ENCODE data around the gene SPAG6. TPM values are rescaled to one million over a fixed set of nuclear protein-coding genes. Genes with fewer than 3 reads are reported as not detected.

Gene SPAG6
- total and polyA plus RNA-seq, 9 of the 15 experiments (the other 6 are each of a cell fraction or from before 2014, with no cell fraction given): 3.5 to 23.1 (median 11.8) TPM

DNA sequence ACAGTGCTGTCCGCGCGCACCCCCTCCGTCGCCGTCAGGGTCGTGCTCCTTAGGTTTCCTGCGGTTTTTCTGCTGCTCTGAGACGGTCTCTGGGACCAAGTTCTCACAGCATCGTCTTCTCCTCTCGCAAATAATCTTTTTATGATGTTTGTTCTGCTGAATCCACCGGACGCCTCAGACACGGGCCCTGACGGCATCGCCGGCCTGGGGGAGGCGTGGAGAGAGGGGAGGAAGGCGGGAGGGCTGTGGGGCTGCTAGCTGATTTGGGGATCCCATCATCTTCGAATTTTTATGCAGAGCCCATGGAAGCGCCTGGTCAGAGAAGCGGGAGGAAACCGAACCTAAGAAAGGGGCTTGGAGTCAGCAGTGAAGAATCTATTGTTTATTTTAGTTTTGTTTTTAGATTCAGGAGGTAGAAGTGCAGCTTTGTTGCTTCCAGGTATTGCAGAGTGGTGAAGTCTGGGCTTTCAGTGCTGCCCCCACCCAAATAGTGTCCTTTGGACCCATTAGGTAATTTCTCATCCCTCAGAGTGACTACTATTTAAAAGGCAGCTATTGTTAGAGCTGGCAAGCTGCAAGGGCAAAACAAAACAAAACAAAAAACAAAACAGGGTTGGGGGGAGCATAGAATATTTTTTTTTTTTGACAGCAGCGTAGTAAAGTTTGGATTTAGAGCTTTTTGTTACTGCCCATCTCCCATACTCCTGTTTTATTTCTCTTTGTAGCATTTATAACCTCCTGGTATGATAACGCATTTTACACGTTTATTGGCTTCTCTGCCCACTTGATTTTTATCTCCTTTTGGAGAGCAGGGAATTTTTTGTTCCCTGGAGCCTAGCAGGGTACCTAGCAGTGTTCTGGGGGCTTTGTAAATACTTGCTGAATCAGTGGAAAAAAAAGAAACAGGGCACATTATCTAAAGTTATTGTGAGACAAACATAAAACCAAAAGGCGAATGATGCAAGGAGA lies 92.6 kb downstream of the SPAG6 start:
- ATAC-seq (no peak), DNase-seq (ENCODE audit: extremely low read depth in 1 of 4, low spot score in 3 of 4) (no peak), FAIRE-seq (no peak)
- Histone ChIP-seq H3K9me1 (ENCODE audit: control insufficient read depth, insufficient read depth, low read length) (no peaks in the 10 kb centered on the region), H3K4me3 (no peak overlapping the region), H4K20me1 (replicated peaks; ENCODE audit: control insufficient read depth, insufficient read depth, low read length) (no peaks in the 10 kb centered on the region), H3K4me1 (replicated peaks in 1 of 2; ENCODE audit: control insufficient read depth in 2 of 2, insufficient read depth in 2 of 2, low read length in 2 of 2) (peaks cover 9 to 14% of the 10 kb centered on the region in 2 experiments; a peak in 3 of 5 replicates), H3K9me3 (replicated peaks; ENCODE audit: control insufficient read depth, insufficient read depth, low read depth, low read length) (peaks cover 1% of the 10 kb centered on the region; the same call in 1 of the 2 replicates), H3K9ac (ENCODE audit: insufficient read depth in 1 of 2, low read depth in 2 of 2, low read length in 2 of 2) (no peak overlapping the region), H2AFZ (ENCODE audit: low read depth, low read length) (no peak overlapping the region), H3K27me3 (ENCODE audit: control insufficient read depth in 2 of 2, insufficient read depth in 2 of 2, low read length in 2 of 2) (no peaks in the 10 kb centered on the region), H3K79me2 (ENCODE audit: control insufficient read depth, insufficient read depth, low read length) (no peaks in the 10 kb centered on the region), H3K27ac (ENCODE audit: extremely low read depth, low read depth, low read length) (no peak overlapping the region), H3K36me3 (ENCODE audit: control insufficient read depth, insufficient read depth, low read length) (no peaks in the 10 kb centered on the region), H3K4me2 (ENCODE audit: insufficient read depth, low read length) (no peak overlapping the region)
- intact Hi-C loops (cut with micrococcal nuclease): no loop called here
- POLR2A ChIA-PET: no interaction called here
- WGBS (ENCODE audit: insufficient coverage, low coverage, missing lambda C conversion rate): 85% methylated on average over 20 of the region's 27 CpGs
- no TSS peak for BruUV-seq (replicated peaks)
- in situ Hi-C loops (cut with MboI): no loop called here
- CTCF ChIA-PET (ENCODE audit: low intra/inter-chr PET ratio): interaction anchor here (0.6 kb wide), 1 partner anchor 1462 kb away, joined by 3 read pairs; no protein-coding TSS in a partner anchor
- TF ChIP-seq DIDO1 (tag; IDR thresholded peaks at IDR 0.05; ENCODE audit: low read depth) (no peak), ARNT (IDR thresholded peaks at IDR 0.05) (no peak), TCF7L2 (IDR thresholded peaks at IDR 0.05; ENCODE audit: low read depth, low read length) (no peak)
- TF ChIP-seq, protein P1, sequence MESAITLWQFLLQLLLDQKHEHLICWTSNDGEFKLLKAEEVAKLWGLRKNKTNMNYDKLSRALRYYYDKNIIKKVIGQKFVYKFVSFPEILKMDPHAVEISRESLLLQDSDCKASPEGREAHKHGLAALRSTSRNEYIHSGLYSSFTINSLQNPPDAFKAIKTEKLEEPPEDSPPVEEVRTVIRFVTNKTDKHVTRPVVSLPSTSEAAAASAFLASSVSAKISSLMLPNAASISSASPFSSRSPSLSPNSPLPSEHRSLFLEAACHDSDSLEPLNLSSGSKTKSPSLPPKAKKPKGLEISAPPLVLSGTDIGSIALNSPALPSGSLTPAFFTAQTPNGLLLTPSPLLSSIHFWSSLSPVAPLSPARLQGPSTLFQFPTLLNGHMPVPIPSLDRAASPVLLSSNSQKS (CRISPR knock-in tag; IDR thresholded peaks at IDR 0.05): no peak
- TF ChIP-seq, protein P2, sequence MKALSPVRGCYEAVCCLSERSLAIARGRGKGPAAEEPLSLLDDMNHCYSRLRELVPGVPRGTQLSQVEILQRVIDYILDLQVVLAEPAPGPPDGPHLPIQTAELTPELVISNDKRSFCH (CRISPR knock-in tag; IDR thresholded peaks at IDR 0.05): no peak
- TF ChIP-seq, protein P2 (tag; IDR thresholded peaks at IDR 0.05): no peak
- TF ChIP-seq, protein P3, sequence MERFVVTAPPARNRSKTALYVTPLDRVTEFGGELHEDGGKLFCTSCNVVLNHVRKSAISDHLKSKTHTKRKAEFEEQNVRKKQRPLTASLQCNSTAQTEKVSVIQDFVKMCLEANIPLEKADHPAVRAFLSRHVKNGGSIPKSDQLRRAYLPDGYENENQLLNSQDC (CRISPR knock-in tag; IDR thresholded peaks at IDR 0.05): no peak
- TF ChIP-seq, protein P4, sequence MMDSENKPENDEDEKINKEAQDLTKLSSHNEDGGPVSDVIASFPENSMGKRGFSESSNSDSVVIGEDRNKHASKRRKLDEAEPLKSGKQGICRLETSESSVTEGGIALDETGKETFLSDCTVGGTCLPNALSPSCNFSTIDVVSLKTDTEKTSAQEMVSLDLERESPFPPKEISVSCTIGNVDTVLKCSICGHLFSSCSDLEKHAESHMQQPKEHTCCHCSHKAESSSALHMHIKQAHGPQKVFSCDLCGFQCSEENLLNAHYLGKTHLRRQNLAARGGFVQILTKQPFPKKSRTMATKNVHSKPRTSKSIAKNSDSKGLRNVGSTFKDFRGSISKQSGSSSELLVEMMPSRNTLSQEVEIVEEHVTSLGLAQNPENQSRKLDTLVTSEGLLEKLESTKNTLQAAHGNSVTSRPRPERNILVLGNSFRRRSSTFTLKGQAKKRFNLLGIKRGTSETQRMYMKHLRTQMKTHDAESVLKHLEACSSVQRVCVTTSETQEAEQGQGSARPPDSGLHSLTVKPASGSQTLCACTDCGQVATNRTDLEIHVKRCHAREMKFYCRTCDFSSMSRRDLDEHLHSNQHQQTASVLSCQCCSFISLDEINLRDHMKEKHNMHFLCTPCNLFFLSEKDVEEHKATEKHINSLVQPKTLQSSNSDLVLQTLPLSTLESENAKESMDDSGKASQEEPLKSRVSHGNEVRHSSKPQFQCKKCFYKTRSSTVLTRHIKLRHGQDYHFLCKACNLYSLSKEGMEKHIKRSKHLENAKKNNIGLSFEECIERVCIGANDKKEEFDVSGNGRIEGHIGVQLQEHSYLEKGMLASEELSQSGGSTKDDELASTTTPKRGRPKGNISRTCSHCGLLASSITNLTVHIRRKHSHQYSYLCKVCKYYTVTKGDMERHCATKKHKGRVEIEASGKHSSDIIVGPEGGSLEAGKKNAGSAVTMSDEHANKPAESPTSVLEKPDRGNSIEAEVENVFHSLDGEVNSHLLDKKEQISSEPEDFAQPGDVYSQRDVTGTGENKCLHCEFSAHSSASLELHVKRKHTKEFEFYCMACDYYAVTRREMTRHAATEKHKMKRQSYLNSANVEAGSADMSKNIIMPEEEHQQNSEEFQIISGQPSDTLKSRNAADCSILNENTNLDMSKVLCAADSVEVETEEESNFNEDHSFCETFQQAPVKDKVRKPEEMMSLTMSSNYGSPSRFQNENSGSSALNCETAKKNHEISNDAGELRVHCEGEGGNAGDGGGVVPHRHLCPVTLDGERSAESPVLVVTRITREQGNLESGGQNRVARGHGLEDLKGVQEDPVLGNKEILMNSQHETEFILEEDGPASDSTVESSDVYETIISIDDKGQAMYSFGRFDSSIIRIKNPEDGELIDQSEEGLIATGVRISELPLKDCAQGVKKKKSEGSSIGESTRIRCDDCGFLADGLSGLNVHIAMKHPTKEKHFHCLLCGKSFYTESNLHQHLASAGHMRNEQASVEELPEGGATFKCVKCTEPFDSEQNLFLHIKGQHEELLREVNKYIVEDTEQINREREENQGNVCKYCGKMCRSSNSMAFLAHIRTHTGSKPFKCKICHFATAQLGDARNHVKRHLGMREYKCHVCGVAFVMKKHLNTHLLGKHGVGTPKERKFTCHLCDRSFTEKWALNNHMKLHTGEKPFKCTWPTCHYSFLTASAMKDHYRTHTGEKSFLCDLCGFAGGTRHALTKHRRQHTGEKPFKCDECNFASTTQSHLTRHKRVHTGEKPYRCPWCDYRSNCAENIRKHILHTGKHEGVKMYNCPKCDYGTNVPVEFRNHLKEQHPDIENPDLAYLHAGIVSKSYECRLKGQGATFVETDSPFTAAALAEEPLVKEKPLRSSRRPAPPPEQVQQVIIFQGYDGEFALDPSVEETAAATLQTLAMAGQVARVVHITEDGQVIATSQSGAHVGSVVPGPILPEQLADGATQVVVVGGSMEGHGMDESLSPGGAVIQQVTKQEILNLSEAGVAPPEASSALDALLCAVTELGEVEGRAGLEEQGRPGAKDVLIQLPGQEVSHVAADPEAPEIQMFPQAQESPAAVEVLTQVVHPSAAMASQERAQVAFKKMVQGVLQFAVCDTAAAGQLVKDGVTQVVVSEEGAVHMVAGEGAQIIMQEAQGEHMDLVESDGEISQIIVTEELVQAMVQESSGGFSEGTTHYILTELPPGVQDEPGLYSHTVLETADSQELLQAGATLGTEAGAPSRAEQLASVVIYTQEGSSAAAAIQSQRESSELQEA (IDR thresholded peaks at IDR 0.05; ENCODE audit: low read depth): no peak
- TF ChIP-seq, protein P5, sequence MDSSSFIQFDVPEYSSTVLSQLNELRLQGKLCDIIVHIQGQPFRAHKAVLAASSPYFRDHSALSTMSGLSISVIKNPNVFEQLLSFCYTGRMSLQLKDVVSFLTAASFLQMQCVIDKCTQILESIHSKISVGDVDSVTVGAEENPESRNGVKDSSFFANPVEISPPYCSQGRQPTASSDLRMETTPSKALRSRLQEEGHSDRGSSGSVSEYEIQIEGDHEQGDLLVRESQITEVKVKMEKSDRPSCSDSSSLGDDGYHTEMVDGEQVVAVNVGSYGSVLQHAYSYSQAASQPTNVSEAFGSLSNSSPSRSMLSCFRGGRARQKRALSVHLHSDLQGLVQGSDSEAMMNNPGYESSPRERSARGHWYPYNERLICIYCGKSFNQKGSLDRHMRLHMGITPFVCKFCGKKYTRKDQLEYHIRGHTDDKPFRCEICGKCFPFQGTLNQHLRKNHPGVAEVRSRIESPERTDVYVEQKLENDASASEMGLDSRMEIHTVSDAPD (CRISPR knock-in tag; IDR thresholded peaks at IDR 0.05): no peak
